ENCODE data around the gene NSRP1. TPM values are rescaled to one million over a fixed set of nuclear protein-coding genes. Genes with fewer than 3 reads are reported as not detected.

The NSRP1 gene
- total RNA-seq, 1 donor from 2014 or later, result 33.1 TPM

DNA sequence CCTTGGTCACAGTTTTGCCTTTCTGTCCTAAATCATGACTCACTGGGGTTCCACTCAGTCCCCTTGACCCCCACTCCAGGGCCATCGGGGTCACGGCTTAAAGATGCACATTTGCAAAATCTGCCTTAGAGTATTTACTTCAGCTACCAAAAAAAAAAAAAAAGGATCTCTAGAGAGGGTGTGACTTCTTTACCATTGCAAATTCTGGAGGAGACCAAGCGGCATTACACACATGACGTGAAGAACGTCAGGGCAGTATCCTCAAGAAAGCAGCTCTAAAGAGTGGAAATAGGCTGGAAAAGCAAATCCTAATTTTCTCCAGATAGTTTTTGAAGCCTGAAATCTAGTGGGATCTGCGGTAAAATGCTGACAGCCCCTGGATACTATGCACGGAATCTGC, 93.3 kb downstream of the NSRP1 start:
- no peak overlapping the region for H3K27ac ChIP-seq
- H3K27me3 ChIP-seq (ENCODE audit: low read depth), result no peaks in the 10 kb centered on the region
- intact Hi-C loops (cut with DNase I), result no loop called here
- DNase-seq (no peak), ATAC-seq (no peak)
- no peaks in the 10 kb centered on the region for H3K4me1 ChIP-seq
- no peaks in the 10 kb centered on the region for H3K9me3 ChIP-seq
- no peak for TF ChIP-seq CTCF (IDR thresholded peaks at IDR 0.05)
- no peak overlapping the region for H3K4me3 ChIP-seq
- peaks cover 4% of the 10 kb centered on the region for H3K36me3 ChIP-seq

GRCh38 chr17:30210366-30210765, 93.8 kb downstream of the NSRP1 start:
- no peak overlapping the region for H3K27ac ChIP-seq
- ATAC-seq (no peak), DNase-seq (no peak)
- intact Hi-C loops (cut with DNase I), result no loop called here
- H3K9me3 ChIP-seq, result no peaks in the 10 kb centered on the region
- H3K36me3 ChIP-seq, result peaks cover 7% of the 10 kb centered on the region
- no peaks in the 10 kb centered on the region for H3K4me1 ChIP-seq
- no peaks in the 10 kb centered on the region for H3K27me3 ChIP-seq (ENCODE audit: low read depth)
- H3K4me3 ChIP-seq, result no peak overlapping the region
- no peak for TF ChIP-seq CTCF (IDR thresholded peaks at IDR 0.05)

DNA sequence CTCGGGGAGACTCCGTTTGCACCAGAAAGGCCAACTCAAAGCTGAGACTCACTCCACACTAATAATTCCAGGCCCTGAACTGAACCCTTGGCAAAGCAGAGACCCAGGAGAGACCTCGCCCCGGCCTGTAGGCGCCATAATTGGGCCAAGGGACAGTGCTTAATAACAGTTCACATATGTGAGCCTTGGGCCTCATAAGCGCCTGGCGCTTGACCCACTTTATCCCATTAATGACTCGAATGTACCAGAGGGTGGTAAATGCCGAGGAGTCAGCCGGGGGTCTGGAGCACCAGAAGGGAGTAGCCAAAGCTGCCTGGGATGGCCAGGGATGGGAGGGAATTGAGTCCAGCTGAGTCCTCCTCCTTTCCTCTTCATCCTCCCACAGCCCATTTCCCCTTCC, 94.3 kb downstream of the NSRP1 start:
- Histone ChIP-seq H3K27ac (no peak overlapping the region), H3K27me3 (ENCODE audit: low read depth) (no peaks in the 10 kb centered on the region), H3K9me3 (no peaks in the 10 kb centered on the region), H3K36me3 (peaks cover 9% of the 10 kb centered on the region), H3K4me3 (no peak overlapping the region), H3K4me1 (no peaks in the 10 kb centered on the region)
- intact Hi-C loops (cut with DNase I), result no loop called here
- DNase-seq (no peak), ATAC-seq (no peak)
- no peak for TF ChIP-seq CTCF (IDR thresholded peaks at IDR 0.05)

- intact Hi-C loops (cut with DNase I), result no loop called here
- no peak overlapping the region for H3K4me3 ChIP-seq
- no peaks in the 10 kb centered on the region for H3K9me3 ChIP-seq
- no peak for ATAC-seq
- TF ChIP-seq CTCF (IDR thresholded peaks at IDR 0.05), result no peak
- H3K27me3 ChIP-seq (ENCODE audit: low read depth), result no peaks in the 10 kb centered on the region
- no peak for DNase-seq
- H3K36me3 ChIP-seq, result peaks cover 9% of the 10 kb centered on the region
- no peaks in the 10 kb centered on the region for H3K4me1 ChIP-seq
- H3K27ac ChIP-seq, result no peak overlapping the region
Observed at GRCh38 chr17:30211371-30211770, 94.8 kb downstream of the NSRP1 start.

GRCh38 chr17:30212750-30213149, 96.1 kb downstream of the NSRP1 start:
- H3K9me3 ChIP-seq, result no peaks in the 10 kb centered on the region
- H3K36me3 ChIP-seq, result peaks cover 9% of the 10 kb centered on the region
- ATAC-seq, result peak in 1 of 2 donors; percentile 31
- DNase-seq, result no peak
- no peak overlapping the region for H3K27ac ChIP-seq
- no peaks in the 10 kb centered on the region for H3K4me1 ChIP-seq
- no peak for TF ChIP-seq CTCF (IDR thresholded peaks at IDR 0.05)
- intact Hi-C loops (cut with DNase I), result no loop called here
- H3K4me3 ChIP-seq, result no peak overlapping the region
- no peaks in the 10 kb centered on the region for H3K27me3 ChIP-seq (ENCODE audit: low read depth)

GRCh38 chr17:30217054-30217453, 100.4 kb downstream of the NSRP1 start:
- DNase-seq, result no peak
- Histone ChIP-seq H3K4me1 (no peaks in the 10 kb centered on the region), H3K4me3 (no peak overlapping the region), H3K36me3 (peaks cover 4% of the 10 kb centered on the region), H3K9me3 (no peaks in the 10 kb centered on the region), H3K27me3 (ENCODE audit: low read depth) (no peaks in the 10 kb centered on the region), H3K27ac (no peak overlapping the region)
- intact Hi-C loops (cut with DNase I), result no loop called here
- ATAC-seq, result no peak
- no peak for TF ChIP-seq CTCF (IDR thresholded peaks at IDR 0.05)
